H1 (cell line): Measurements from ENCODE around the gene DPH5. TPM values are rescaled to one million over a fixed set of nuclear protein-coding genes. Genes with fewer than 3 reads are reported as not detected.

Experiments used
- KDM5A ChIP-seq: fragments of 200-600 bp; IDR thresholded peaks from 2 replicates; pipeline ENCODE4 v1.7.1; 2012; ENCODE audit warnings: mild to moderate bottlenecking, low read length, inconsistent platforms, mixed read lengths
- polyA plus RNA-seq, 7 experiments: library from polyadenylated mRNA; depleted of rRNA in 3 of 7; stranded (reverse) in 5 of 7; unstranded in 2 of 7; fragments of >200 nt in 5 of 7; fragments of 200-250 nt in 2 of 7; gene quantifications; 1 replicate in 5 of 7; 2 replicates in 1 of 7; 4 replicates in 1 of 7; pipeline versions ENCODE4 v1.2.1 to v1.2.3, GENCODE V29; 2011 to 2013; ENCODE audit warnings: missing spikeins in 2 of 7, mixed read lengths in 2 of 7
- total RNA-seq: library from RNA; stranded (reverse); fragmentation: NEBNext Ultra II Directional; extraction: Animal tissue kit (Norgen Biotek cat#: 25700); gene quantifications from 2 replicates; pipeline ENCODE4 v1.2.1, GENCODE V29; 2021

DPH5 gene
- total and polyA plus RNA-seq, 2 of the 8 experiments (the other 6 are each of a cell fraction or from before 2014, with no cell fraction given), result 67.7 to 106 TPM

DNA sequence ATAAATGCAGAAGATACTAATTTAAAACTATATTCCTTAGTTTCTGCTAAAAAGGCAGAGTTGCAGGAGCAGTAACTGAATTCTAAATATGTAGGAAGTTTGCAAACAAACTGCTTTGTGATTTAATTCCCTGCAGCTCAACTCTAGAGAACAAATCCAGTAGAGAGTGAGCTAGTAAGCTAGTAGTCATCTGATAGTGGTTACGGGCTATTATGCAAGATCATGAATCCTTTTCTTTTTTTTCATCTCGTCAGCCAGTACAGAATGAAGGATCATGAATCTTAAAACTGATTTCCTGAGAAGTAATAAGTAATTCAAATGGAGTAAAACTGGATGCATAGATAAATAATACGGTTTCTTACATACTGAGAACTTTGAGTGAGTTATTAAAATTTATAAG lies 3.3 kb downstream of the DPH5 start (continued):
- no peak for TF ChIP-seq KDM5A
- TF ChIP-seq, all 59 proteins: peak for 0
